Measurements from ENCODE around the gene RNFT2. TPM values are rescaled to one million over a fixed set of nuclear protein-coding genes. Genes with fewer than 3 reads are reported as not detected.

Gene RNFT2
- total RNA-seq, 3 donors from 2014 or later (not counting 1 experiment from before 2014, with no cell fraction given): 4.0 to 6.9 (median 5.3) TPM

- Mint-ChIP-seq H3K27ac (no peak overlapping the region), H3K9me3 (no peaks in the 10 kb centered on the region), H3K36me3 (no peaks in the 10 kb centered on the region), H3K27me3 (ENCODE audit: low read depth in 2 of 2) (peaks cover 15 to 61% of the 10 kb centered on the region in 2 donors), H3K4me3 (no peak overlapping the region), H3K4me1 (no peaks in the 10 kb centered on the region)
- H3K27ac ChIP-seq (ENCODE audit: low read length): no peak overlapping the region
- H3K4me3 ChIP-seq (ENCODE audit: low read length): no peak overlapping the region
- H3K36me3 ChIP-seq (ENCODE audit: control insufficient read depth, insufficient read depth, low read length): no peaks in the 10 kb centered on the region
- TF ChIP-seq CTCF (IDR thresholded peaks at IDR 0.05): no peak
- DNase-seq (no peak), ATAC-seq (no peak)
- intact Hi-C loops (cut with micrococcal nuclease): no loop called here
- no peaks in the 10 kb centered on the region for H3K4me1 ChIP-seq (ENCODE audit: control insufficient read depth, insufficient read depth, low read length)
- WGBS (ENCODE audit: insufficient coverage): 74% methylated on average over 7 of the region's 7 CpGs
- H3K27me3 ChIP-seq (ENCODE audit: control insufficient read depth, insufficient read depth, low read length): no peaks in the 10 kb centered on the region
- H3K9me3 ChIP-seq (ENCODE audit: control insufficient read depth, insufficient read depth, low read length): no peaks in the 10 kb centered on the region
These were observed 158.4 kb downstream of the RNFT2 start for GRCh38 chr12:116896411-116896924.

- Mint-ChIP-seq H3K27ac (no peak overlapping the region), H3K36me3 (no peaks in the 10 kb centered on the region), H3K4me3 (no peak overlapping the region), H3K27me3 (ENCODE audit: low read depth in 2 of 2) (peaks cover 23 to 67% of the 10 kb centered on the region in 2 donors), H3K4me1 (no peaks in the 10 kb centered on the region), H3K9me3 (no peaks in the 10 kb centered on the region)
- no peak overlapping the region for H3K4me3 ChIP-seq (ENCODE audit: low read length)
- H3K27me3 ChIP-seq (ENCODE audit: control insufficient read depth, insufficient read depth, low read length): no peaks in the 10 kb centered on the region
- intact Hi-C loops (cut with micrococcal nuclease): no loop called here
- H3K4me1 ChIP-seq (ENCODE audit: control insufficient read depth, insufficient read depth, low read length): no peaks in the 10 kb centered on the region
- H3K36me3 ChIP-seq (ENCODE audit: control insufficient read depth, insufficient read depth, low read length): no peaks in the 10 kb centered on the region
- no peak for ATAC-seq
- WGBS (ENCODE audit: insufficient coverage): 70% methylated on average over 4 of the region's 4 CpGs
- no peak for DNase-seq
- no peak for TF ChIP-seq CTCF (IDR thresholded peaks at IDR 0.05)
- no peaks in the 10 kb centered on the region for H3K9me3 ChIP-seq (ENCODE audit: control insufficient read depth, insufficient read depth, low read length)
- H3K27ac ChIP-seq (ENCODE audit: low read length): no peak overlapping the region
These were observed 159.4 kb downstream of the RNFT2 start for GRCh38 chr12:116897476-116897875.

- TF ChIP-seq CTCF (IDR thresholded peaks at IDR 0.05): no peak
- Histone ChIP-seq H3K27me3 (ENCODE audit: control insufficient read depth, insufficient read depth, low read length) (no peaks in the 10 kb centered on the region), H3K4me3 (ENCODE audit: low read length) (no peak overlapping the region), H3K36me3 (ENCODE audit: control insufficient read depth, insufficient read depth, low read length) (no peaks in the 10 kb centered on the region), H3K27ac (ENCODE audit: low read length) (no peak overlapping the region), H3K9me3 (ENCODE audit: control insufficient read depth, insufficient read depth, low read length) (no peaks in the 10 kb centered on the region), H3K4me1 (ENCODE audit: control insufficient read depth, insufficient read depth, low read length) (no peaks in the 10 kb centered on the region)
- DNase-seq (no peak), ATAC-seq (no peak)
- Mint-ChIP-seq H3K36me3 (no peaks in the 10 kb centered on the region), H3K27me3 (ENCODE audit: low read depth in 2 of 2) (peaks cover 27 to 58% of the 10 kb centered on the region in 2 donors), H3K4me1 (no peaks in the 10 kb centered on the region), H3K27ac (no peak overlapping the region), H3K4me3 (no peak overlapping the region), H3K9me3 (no peaks in the 10 kb centered on the region)
- 57% methylated on average over 3 of the region's 3 CpGs for WGBS (ENCODE audit: insufficient coverage)
- intact Hi-C loops (cut with micrococcal nuclease): no loop called here
These were observed 160.6 kb downstream of the RNFT2 start for GRCh38 chr12:116898669-116899068.

- ATAC-seq: no peak
- Histone ChIP-seq H3K27me3 (ENCODE audit: control insufficient read depth, insufficient read depth, low read length) (no peaks in the 10 kb centered on the region), H3K9me3 (ENCODE audit: control insufficient read depth, insufficient read depth, low read length) (no peaks in the 10 kb centered on the region), H3K36me3 (ENCODE audit: control insufficient read depth, insufficient read depth, low read length) (no peaks in the 10 kb centered on the region), H3K4me1 (ENCODE audit: control insufficient read depth, insufficient read depth, low read length) (no peaks in the 10 kb centered on the region), H3K4me3 (ENCODE audit: low read length) (no peak overlapping the region), H3K27ac (ENCODE audit: low read length) (no peak overlapping the region)
- Mint-ChIP-seq H3K4me1 (no peaks in the 10 kb centered on the region), H3K27ac (no peak overlapping the region), H3K9me3 (no peaks in the 10 kb centered on the region), H3K27me3 (ENCODE audit: low read depth in 2 of 2) (peaks cover 29 to 53% of the 10 kb centered on the region in 2 donors), H3K4me3 (no peak overlapping the region), H3K36me3 (no peaks in the 10 kb centered on the region)
- TF ChIP-seq CTCF (IDR thresholded peaks at IDR 0.05): no peak
- intact Hi-C loops (cut with micrococcal nuclease): no loop called here
- no peak for DNase-seq
- WGBS (ENCODE audit: insufficient coverage): no CpG with 5 or more reads among the region's 2 CpGs
These were observed 163.5 kb downstream of the RNFT2 start for GRCh38 chr12:116901612-116902011.
